Measurements from ENCODE around the gene UNG.
"Not testable (repeated sequence)": the region's sequence is repeated elsewhere in the genome, so short reads cannot be mapped to it uniquely, and the experiment has no call there.

Gene UNG

GRCh38 chr12:109124878-109125648 lies 27.7 kb downstream of the UNG start:
- no peak for FAIRE-seq

DNA sequence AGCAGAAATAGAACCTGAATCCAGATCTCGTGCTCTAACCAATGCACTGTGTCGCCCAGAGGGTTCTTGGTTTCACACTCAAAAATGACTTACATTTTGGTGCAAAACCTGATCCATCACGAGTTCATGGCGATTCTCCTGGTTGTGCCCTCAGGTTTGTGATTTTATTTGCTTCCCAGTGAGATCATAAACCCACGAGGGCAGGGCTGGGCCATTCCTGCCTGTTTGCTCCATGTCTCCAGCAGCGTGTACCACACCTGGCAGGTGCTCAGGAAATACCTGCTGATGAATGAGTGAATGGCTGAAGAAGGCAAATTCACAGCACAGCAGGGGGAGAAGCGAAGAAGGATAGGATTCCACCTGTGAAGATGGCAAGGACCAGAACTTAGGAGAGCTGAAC lies 28.4 kb downstream of the UNG start:
- FAIRE-seq = no peak

- FAIRE-seq = no peak
Measured at GRCh38 chr12:109126784-109127183, 29.4 kb downstream of the UNG start.

GRCh38 chr12:109127533-109128242 lies 30.3 kb downstream of the UNG start:
- FAIRE-seq = no peak

- FAIRE-seq = no peak
Measured at GRCh38 chr12:109130297-109131153, 33.1 kb downstream of the UNG start.

GRCh38 chr12:109131154-109132050 lies 34.0 kb downstream of the UNG start:
- no peak for FAIRE-seq

DNA sequence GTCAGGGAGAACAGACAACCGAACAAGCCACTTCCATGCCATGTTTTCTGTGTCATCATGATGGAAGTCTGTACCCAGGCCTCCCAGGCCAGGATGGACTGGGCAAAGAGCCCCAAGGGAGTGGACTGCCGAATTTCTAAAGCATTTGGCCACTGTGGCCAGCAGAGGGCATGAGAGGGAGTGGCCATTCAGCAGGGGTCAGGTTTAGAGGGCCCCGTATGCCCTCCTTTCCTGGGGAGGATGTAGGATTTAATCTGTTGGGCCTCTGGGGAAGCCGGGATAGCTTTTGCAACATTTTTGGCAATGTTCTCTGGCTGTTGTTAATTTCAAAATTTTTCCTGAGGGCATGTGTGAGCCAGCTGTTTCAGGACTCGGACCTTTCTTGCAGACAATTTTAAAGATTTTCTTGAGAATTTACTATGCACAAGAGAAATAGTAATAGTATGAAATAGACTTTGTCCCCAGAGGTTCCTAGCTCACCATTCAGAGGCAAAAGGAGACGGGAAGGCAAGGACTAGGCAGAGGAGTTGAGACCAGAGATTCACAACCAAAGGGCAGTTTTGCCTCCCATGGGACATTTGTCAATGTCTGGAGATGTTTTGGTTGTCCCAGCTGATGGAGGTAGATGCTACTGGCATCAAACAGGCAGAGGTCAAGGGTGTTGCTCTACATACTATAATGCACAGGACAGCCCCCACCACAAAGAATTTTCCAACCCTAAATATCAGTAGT lies 37.0 kb downstream of the UNG start:
- FAIRE-seq = no peak

GRCh38 chr12:109137055-109137454 lies 39.7 kb downstream of the UNG start:
- no peak for FAIRE-seq

- no peak for FAIRE-seq
Measured at GRCh38 chr12:109139360-109139759, 42.0 kb downstream of the UNG start.

DNA sequence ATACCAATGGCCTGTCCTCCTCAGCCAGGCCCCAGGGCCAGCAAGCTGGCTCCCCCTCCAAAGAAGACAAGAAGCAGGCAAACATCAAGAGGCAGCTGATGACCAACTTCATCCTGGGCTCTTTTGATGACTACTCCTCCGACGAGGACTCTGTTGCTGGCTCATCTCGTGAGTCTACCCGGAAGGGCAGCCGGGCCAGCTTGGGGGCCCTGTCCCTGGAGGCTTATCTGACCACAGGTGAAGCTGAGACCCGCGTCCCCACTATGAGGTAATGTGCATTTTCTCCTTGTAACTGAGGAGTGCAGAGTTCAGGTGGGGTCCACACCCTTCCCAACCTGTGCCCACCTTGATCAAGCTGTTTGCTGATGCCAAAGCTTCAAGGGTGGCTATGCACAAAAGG lies 42.4 kb downstream of the UNG start:
- no peak for FAIRE-seq

DNA sequence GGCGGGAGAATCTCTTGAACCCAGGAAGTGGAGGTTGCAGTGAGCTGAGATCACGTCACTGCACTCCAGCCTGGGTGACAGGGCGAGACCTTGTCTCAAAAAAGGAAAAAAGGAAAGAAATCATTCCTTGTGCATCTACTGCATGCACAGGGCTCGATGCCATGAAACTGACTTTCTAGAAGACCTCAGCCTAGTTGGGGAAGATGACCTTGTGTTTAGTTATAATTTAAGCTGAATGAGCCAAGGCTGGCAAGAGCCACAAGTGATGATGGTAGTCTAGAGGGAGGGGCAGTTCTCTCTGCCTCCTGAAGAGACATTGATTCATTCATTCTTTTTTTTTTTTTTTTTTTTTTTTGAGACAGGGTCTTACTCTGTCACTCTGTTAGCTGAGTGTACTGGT lies 43.2 kb downstream of the UNG start:
- no peak for FAIRE-seq

DNA sequence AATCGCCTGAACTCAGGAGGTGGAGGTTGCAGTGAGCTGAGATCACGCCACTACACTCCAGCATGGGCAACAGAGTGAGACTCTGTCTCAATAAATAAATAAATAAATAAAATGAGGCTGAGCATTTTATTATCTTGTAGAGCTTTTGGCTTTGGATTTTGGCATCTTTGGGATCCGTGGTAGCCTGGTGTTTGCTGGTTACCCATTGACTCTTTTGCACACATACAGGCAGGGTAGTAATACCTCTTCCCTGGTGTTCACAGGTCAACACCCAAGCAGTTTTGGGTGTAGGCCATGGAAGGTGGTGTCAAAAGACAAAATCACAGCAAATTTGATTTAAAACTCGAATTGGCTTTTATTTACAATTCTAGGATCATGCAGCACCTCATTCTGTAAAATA lies 46.8 kb downstream of the UNG start:
- no peak for FAIRE-seq

DNA sequence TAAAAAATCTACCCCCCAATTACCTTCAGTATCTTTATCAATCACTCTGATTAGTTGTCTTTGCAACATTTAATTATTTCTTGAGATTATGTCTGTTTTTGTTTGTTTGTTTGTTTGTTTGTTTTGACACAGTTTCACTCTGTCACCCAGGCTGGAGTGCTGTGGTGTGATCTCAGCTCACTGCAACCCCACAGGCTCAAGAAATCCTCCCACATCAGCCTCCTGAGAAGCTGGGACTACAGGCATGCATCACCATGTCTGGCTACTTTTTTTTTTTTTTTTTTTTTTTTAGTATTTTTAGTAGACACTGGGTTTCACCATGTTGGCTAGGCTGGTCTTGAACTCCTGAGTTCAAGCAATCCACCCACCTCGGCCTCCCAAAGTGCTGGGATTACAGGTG lies 49.7 kb downstream of the UNG start:
- not testable (repeated sequence) for FAIRE-seq

DNA sequence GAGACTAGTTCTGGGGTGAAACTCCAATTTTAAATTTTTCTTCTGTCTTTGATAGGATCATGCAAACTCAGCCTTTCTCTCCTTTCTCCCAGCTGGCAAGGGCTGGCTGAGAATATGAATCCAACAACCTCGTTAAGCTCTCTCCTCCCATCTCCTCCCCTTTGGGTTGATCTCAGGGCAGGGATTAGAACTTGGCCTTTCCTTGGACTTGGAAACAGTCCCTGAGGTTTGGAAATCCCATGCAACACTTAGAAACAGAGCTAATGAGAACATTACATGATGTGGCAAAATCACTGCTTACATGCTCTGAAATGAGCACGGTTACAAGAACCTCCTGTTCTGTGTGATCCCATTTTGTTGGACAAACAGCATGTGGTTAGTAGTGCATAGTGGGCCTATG lies 50.6 kb downstream of the UNG start:
- no peak for FAIRE-seq

- no peak for FAIRE-seq
Measured at GRCh38 chr12:109150124-109150640, 52.8 kb downstream of the UNG start.

- FAIRE-seq = no peak
Measured at GRCh38 chr12:109151457-109151856, 54.1 kb downstream of the UNG start.

DNA sequence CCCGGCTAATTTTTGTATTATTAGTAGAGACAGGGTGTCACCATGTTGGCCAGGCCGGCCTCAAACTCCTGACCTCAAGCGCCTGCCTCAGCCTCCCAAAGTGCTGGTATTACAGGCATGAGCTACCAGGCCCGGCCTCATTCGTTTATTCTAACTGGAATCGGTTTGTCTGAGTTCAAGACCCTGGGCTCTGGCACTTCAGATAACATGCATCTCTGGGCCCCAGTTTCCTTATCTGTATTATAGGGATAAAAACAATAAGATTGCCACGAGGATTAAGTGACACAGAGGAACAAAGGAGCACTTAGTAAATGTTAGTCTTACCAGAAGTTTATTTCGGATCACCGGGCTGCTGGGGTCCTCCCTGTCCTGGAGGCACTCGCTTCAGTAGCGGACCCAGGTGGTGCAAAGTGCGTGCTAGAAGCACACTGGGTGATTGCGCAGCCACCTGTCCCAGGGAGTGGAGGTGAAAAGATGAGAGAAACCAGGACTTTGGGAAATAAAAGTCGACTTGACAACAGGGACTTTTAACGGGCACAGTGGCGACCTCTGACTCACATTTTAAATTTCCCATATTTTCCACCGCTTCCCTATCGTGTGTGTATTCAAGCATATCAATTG lies 56.5 kb downstream of the UNG start:
- FAIRE-seq = no peak

- no peak for FAIRE-seq
Measured at GRCh38 chr12:109154451-109155438, 57.3 kb downstream of the UNG start.

DNA sequence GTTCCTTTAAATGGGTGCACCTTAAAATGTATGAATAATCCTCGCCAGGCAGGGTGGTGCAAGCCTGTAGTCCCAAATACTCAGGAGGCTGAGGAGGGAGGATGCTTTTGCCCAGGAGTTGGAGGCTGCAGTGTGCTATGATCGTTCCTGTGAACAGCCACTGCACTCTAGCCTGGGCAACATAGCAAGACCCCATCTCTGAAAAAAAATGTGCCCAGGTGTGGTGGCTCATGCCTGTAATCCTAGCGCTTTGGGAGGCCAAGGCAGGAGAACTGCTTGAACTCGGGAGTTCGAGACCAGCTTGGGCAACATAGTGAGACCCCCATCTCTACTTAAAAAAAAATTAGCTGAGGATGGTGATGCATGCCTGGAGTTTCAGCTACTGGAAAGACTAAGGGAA lies 58.6 kb downstream of the UNG start:
- FAIRE-seq = no peak

DNA sequence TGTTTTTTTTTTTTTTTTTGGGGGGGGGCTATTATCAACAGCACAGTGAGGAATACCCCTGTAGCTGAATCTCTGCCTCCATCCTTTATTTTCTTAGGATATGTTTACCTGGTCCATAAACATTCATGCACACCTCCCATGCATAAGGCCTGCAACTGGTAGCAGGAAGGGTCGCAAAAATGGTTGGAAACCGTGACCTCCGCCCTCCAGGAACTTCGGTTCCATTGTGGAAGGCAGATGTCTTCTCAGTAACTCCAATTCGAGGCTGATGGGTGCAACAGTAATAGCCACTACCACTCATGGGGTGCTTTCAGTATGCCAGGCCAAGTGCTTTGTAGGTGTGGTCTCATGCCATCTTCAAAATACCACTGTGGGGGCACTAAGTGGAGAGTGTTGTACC lies 59.2 kb downstream of the UNG start:
- no peak for FAIRE-seq
